ENCODE data around the gene AP5B1.

AP5B1 gene

DNA sequence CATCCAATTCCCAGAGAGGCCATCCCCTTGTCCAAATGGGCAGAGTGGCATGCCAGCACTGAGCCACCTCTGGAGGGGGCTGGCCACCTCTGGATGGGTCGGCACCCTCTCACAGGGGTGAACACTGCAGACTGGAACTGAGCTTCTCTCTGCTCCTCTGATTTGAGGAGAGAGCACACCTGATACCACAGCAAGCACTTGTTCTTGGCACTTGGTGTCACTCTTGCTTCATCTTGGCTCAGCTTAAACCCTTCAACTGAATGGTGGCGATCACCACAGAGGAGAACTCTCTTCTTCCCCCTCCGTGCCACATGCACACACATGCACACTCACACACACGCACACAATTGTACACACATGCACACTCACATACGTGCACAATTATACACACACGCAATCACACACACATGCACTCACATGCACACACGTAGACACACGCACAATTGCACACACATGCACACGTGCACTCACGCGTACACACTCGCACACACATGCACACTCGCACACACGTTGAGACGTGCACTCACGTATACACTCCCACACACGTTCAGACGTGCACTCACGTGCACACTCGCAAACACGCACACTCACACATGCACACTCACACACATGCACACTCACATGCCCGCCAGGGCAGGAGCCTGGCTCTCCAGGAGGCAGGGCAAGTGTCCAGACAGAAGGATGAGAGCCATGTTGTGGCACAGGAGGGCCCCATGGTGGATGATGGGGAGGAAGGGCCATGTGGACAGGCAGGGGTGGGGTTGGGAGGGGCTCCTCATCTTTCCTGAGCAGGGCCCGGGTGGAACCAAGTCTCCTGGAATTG, 29.5 kb upstream of the AP5B1 start:
- Mint-ChIP-seq H3K4me3 (no peak overlapping the region), H3K9me3 (no peaks in the 10 kb centered on the region), H3K4me1 (ENCODE audit: low read depth) (no peaks in the 10 kb centered on the region), H3K36me3 (ENCODE audit: low read depth) (no peaks in the 10 kb centered on the region), H3K27ac (no peak overlapping the region), H3K27me3 (ENCODE audit: low read depth) (peaks cover 22% of the 10 kb centered on the region)

GRCh38 chr11:65809496-65809895, 28.7 kb upstream of the AP5B1 start:
- Mint-ChIP-seq H3K27ac (no peak overlapping the region), H3K36me3 (ENCODE audit: low read depth) (no peaks in the 10 kb centered on the region), H3K27me3 (ENCODE audit: low read depth) (peaks cover 25% of the 10 kb centered on the region), H3K9me3 (no peaks in the 10 kb centered on the region), H3K4me3 (no peak overlapping the region), H3K4me1 (ENCODE audit: low read depth) (no peaks in the 10 kb centered on the region)

- H3K27ac Mint-ChIP-seq = no peak overlapping the region
- H3K9me3 Mint-ChIP-seq = no peaks in the 10 kb centered on the region
- no peak overlapping the region for H3K4me3 Mint-ChIP-seq
- no peaks in the 10 kb centered on the region for H3K4me1 Mint-ChIP-seq (ENCODE audit: low read depth)
- H3K36me3 Mint-ChIP-seq (ENCODE audit: low read depth) = no peaks in the 10 kb centered on the region
- H3K27me3 Mint-ChIP-seq (ENCODE audit: low read depth) = peaks cover 30% of the 10 kb centered on the region
These were observed 28.1 kb upstream of the AP5B1 start for GRCh38 chr11:65808744-65809341.

- Mint-ChIP-seq H3K27ac (no peak overlapping the region), H3K27me3 (ENCODE audit: low read depth) (peaks cover 35% of the 10 kb centered on the region), H3K4me1 (ENCODE audit: low read depth) (no peaks in the 10 kb centered on the region), H3K36me3 (ENCODE audit: low read depth) (no peaks in the 10 kb centered on the region), H3K4me3 (no peak overlapping the region), H3K9me3 (no peaks in the 10 kb centered on the region)
These were observed 26.2 kb upstream of the AP5B1 start for GRCh38 chr11:65806979-65807378.

GRCh38 chr11:65803797-65804492, 23.2 kb upstream of the AP5B1 start:
- Mint-ChIP-seq H3K27ac (no peak overlapping the region), H3K27me3 (ENCODE audit: low read depth) (peaks cover 39% of the 10 kb centered on the region), H3K4me3 (no peak overlapping the region), H3K4me1 (ENCODE audit: low read depth) (peaks cover under 1% of the 10 kb centered on the region), H3K9me3 (no peaks in the 10 kb centered on the region), H3K36me3 (ENCODE audit: low read depth) (no peaks in the 10 kb centered on the region)

DNA sequence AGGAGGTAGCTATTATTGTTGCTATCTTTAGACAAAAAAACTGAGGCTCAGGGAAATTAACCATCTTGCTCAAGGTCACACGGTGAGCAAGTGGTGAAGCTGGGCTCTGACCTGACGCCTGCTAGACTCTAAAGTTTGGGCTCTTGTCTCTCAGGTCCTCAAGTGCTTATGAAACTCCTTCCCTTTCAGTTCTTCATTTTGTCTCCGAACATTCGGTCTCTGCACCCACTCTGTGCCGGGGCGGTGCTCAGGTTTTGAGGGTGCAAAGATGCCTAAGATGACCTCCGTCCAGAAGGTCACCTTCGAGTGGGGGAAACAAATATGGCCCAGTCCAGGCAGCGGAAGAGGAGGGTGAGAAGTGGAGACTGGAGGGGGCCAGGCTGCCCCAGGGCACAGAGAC, 22.1 kb upstream of the AP5B1 start:
- H3K27ac Mint-ChIP-seq = no peak overlapping the region
- H3K27me3 Mint-ChIP-seq (ENCODE audit: low read depth) = peaks cover 36% of the 10 kb centered on the region
- H3K36me3 Mint-ChIP-seq (ENCODE audit: low read depth) = no peaks in the 10 kb centered on the region
- no peak overlapping the region for H3K4me3 Mint-ChIP-seq
- peaks cover 3% of the 10 kb centered on the region for H3K4me1 Mint-ChIP-seq (ENCODE audit: low read depth)
- no peaks in the 10 kb centered on the region for H3K9me3 Mint-ChIP-seq

DNA sequence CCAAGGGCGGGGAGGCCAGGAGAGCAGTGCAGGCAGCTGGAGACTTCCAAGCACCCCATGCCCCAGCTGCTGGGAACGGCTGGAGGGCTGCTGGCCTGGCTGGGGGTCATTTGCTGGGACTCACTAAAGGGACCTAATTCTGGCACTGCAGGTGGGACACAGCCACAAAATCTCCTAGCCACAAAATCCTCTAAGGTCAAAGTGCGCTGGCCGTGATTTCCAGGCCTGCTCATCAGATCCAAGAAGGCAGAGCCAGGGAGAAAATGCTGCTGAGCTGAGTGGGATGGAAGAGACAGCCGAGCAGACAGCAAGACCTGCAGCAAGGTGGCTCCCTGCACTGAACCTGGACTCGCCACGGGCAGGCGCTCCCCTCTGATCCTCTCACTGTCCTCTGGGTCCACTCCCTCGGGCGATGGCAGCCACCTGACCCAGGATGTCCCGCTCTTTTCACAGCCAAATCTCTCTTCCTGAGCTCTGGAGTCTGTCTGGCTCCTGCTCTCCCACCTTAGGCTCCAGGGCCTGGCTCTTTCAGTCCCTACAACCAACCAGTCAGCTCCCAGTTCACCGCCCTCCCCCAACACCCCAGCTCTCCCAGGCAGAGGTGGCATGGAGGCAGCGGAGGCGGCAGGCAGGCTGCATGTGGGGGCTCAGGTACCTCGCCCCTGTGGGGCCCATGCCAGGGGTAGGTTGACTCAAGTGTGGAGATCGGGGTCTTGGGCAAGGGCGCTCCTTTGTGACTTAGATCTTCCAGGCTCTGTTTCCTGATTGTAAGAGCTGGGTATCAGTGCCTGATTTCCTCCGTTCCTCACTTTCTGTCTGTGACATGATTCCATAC, 20.6 kb upstream of the AP5B1 start:
- Mint-ChIP-seq H3K36me3 (ENCODE audit: low read depth) (no peaks in the 10 kb centered on the region), H3K27me3 (ENCODE audit: low read depth) (peaks cover 36% of the 10 kb centered on the region), H3K27ac (no peak overlapping the region), H3K9me3 (no peaks in the 10 kb centered on the region), H3K4me3 (no peak overlapping the region), H3K4me1 (ENCODE audit: low read depth) (peaks cover 3% of the 10 kb centered on the region)

DNA sequence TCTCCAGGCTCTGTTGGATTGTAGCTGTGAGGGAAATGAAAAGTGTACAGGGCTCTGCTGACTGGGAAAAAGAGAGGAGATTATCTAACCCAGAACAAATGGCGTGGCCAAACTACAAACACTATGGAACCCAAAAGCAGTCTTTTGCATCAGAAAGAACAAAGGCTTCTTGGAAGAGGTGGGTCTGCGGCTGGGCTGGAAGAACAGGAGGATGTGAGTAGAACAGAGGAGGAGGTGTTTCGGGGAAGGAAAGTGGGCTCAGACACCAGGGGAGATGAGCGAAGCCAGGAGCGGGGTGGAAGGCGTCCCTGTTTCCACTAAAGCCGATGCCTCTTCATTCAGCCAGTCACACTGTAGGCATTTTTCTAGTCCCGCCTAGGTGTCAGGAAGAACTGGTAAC, 18.1 kb upstream of the AP5B1 start:
- Mint-ChIP-seq H3K9me3 (no peaks in the 10 kb centered on the region), H3K4me1 (ENCODE audit: low read depth) (peaks cover 7% of the 10 kb centered on the region), H3K4me3 (no peak overlapping the region), H3K36me3 (ENCODE audit: low read depth) (no peaks in the 10 kb centered on the region), H3K27ac (no peak overlapping the region), H3K27me3 (ENCODE audit: low read depth) (peaks cover 27% of the 10 kb centered on the region)

DNA sequence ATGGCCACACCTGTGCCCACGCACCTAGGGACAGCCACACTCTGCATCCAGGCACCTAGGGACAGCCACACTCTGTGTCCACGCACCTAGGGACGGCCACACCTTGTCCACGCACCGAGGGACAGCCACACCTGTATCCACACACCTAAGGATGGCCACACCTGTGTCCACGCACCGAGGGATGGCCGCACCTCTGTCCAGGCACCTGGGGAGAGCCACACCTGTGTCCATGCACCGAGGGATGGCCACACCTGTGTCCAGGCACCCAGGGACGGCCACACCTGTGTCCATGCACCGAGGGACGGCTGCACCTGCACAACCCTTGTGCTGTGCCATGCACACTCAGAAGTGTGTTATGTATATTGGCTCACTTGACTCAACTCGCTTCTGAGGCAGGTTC, 16.9 kb upstream of the AP5B1 start:
- Mint-ChIP-seq H3K4me3 (no peak overlapping the region), H3K27ac (no peak overlapping the region), H3K9me3 (no peaks in the 10 kb centered on the region), H3K36me3 (ENCODE audit: low read depth) (no peaks in the 10 kb centered on the region), H3K4me1 (ENCODE audit: low read depth) (peaks cover 8% of the 10 kb centered on the region), H3K27me3 (ENCODE audit: low read depth) (peaks cover 15% of the 10 kb centered on the region)

- no peak overlapping the region for H3K27ac Mint-ChIP-seq
- peaks cover 14% of the 10 kb centered on the region for H3K27me3 Mint-ChIP-seq (ENCODE audit: low read depth)
- peaks cover 9% of the 10 kb centered on the region for H3K4me1 Mint-ChIP-seq (ENCODE audit: low read depth)
- no peaks in the 10 kb centered on the region for H3K9me3 Mint-ChIP-seq
- H3K36me3 Mint-ChIP-seq (ENCODE audit: low read depth) = no peaks in the 10 kb centered on the region
- no peak overlapping the region for H3K4me3 Mint-ChIP-seq
These were observed 16.2 kb upstream of the AP5B1 start for GRCh38 chr11:65796726-65797601.

DNA sequence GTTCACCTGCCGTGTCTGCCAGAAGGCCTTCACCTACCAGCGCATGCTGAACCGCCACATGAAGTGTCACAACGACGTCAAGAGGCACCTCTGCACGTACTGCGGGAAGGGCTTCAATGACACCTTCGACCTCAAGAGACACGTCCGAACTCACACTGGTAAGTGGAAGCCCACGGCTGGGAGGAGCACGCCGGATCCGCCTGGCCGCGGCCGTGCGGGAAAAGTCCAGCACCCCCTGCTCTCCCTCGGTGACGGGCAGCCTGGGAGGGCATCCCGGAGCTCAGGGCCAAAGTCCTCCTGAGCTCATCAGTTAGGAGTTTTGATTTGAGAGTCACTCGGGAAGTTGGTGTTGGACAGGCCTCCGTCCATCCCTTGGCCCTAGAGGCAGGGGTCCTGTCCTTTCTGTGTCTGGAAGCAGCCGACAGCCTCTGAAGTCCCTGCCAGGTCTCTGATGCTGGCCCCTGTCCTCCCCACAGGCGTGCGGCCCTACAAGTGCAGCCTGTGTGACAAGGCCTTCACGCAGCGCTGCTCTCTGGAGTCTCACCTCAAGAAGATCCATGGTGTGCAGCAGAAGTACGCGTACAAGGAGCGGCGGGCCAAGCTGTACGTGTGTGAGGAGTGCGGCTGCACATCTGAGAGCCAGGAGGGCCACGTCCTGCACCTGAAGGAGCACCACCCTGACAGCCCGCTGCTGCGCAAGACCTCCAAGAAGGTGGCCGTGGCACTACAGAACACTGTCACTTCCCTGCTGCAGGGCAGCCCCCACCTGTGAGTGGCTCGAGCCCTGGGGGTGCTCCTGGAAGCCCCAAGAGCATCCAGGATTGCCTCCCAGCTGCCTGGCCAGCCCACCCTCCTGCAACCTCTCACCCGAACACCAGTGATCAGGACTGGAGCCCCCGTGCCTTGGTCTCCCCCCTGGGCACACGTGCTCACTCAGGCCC, 14.1 kb upstream of the AP5B1 start:
- H3K36me3 Mint-ChIP-seq (ENCODE audit: low read depth) = no peaks in the 10 kb centered on the region
- H3K27me3 Mint-ChIP-seq (ENCODE audit: low read depth) = peaks cover 5% of the 10 kb centered on the region
- no peak overlapping the region for H3K27ac Mint-ChIP-seq
- H3K9me3 Mint-ChIP-seq = no peaks in the 10 kb centered on the region
- no peak overlapping the region for H3K4me3 Mint-ChIP-seq
- H3K4me1 Mint-ChIP-seq (ENCODE audit: low read depth) = peaks cover 16% of the 10 kb centered on the region

DNA sequence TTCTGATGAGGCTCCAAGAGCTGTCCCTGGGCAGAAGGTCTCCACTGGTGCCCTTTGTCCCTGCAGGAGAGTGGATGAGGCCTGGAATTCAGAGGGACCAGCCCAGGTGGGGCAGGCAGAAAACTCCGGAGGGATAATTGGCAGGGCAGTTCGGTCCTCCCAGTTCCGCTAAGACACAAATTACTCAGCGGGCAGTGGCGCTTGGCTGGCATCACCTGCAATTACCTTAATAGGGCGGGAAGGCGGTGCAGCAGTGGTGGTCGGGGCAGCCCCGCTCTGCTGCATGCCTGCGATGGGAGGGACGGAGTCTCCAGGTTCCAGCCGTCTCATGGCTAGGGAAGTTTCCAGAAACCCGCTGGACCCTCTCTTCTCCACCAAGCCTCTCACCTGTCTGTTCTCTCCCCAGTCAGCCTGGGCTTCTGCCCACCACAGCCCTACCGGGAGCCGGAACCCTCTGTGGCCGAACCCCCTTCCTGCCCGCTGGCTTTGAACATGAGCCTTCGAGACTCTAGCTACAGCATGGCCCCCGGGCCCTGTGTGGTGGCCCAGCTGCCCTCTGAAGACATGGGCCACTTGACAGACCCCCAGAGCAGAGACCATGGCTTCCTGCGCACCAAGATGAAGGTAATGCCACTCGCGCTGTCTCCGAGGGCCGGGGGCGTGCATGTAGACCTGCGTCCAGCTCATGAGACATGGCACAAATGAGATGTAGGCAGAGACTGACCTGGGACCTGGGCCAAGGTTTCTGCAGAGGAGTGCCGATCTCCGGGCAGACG, 13.0 kb upstream of the AP5B1 start:
- Mint-ChIP-seq H3K27ac (no peak overlapping the region), H3K36me3 (ENCODE audit: low read depth) (no peaks in the 10 kb centered on the region), H3K4me3 (no peak overlapping the region), H3K4me1 (ENCODE audit: low read depth) (peaks cover 15% of the 10 kb centered on the region), H3K9me3 (no peaks in the 10 kb centered on the region), H3K27me3 (ENCODE audit: low read depth) (peaks cover 10% of the 10 kb centered on the region)

All from T-helper 1 cell treated with Interleukin-12 subunit alpha and Interleukin-12 subunit beta and Interleukin-4 antibody, amounts not matched to agents 30 μg/mL and 1 μg/mL, for 36 hours (primary cell).